Measurements from ENCODE around the gene TTLL8. TPM values are rescaled to one million over a fixed set of nuclear protein-coding genes. Genes with fewer than 3 reads are reported as not detected.
A peak's percentile ranks its signal among the peaks of the same experiment; 100 is the strongest.

Gene TTLL8
- total RNA-seq, 1 donor from 2014 or later: not detected

GRCh38 chr22:49979587-49980264, 78.4 kb downstream of the TTLL8 start:
- DNase-seq: peak; percentile 78

- DNase-seq: no peak
These were observed 80.5 kb downstream of the TTLL8 start for GRCh38 chr22:49977578-49977977.

GRCh38 chr22:49976439-49977175, 81.5 kb downstream of the TTLL8 start:
- DNase-seq: no peak

- DNase-seq: no peak
These were observed 82.3 kb downstream of the TTLL8 start for GRCh38 chr22:49975543-49976389.

- DNase-seq: no peak
These were observed 84.8 kb downstream of the TTLL8 start for GRCh38 chr22:49973018-49973961.

GRCh38 chr22:49972163-49973017, 85.7 kb downstream of the TTLL8 start:
- DNase-seq: no peak

DNA sequence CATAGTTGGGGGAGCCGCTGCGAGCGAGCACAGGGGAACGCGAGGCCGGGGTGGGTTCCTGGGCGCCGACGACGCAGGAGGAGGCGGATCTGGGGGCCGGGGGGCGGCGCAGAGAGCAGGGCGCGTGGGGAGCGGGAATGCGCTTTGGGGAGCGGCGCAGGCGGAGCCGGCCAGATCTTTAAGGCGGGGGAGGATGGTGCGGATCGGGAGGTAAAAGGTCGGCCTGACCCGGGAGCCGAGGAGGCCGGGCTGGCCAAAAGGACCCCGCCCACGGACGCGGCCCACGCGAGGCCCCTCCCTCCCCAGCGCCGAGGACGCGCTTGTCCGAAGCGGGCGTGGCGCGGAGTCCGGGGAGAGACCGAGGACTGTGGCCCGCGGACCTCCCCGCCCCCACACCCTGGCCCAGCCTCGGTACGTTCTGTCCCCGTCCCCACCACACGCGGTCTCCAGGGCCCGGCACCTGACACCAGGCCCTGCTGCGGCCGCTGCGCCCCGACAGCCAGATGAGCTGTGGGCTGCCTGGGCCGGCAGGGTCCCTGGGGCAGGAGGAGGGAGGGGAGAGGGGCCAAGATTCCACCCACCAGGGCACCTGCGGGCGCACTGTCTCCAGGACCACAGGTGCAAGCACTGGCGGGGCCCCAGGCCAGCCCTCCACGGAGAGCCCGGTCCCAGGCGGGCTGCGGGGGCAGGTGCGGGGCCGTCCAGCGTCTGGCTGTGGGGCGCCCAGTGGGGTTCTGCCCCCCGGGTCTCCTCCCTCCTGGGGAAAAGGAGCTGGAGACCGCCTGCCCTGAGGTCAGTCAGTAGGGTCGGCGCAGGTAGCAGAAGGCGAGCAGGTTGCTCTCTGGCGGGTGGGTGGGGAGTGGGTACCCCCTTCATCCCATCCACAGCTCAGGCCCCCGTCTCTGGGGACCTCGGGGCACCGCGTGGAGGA, 86.6 kb downstream of the TTLL8 start:
- peak; percentile 31 for DNase-seq

DNA sequence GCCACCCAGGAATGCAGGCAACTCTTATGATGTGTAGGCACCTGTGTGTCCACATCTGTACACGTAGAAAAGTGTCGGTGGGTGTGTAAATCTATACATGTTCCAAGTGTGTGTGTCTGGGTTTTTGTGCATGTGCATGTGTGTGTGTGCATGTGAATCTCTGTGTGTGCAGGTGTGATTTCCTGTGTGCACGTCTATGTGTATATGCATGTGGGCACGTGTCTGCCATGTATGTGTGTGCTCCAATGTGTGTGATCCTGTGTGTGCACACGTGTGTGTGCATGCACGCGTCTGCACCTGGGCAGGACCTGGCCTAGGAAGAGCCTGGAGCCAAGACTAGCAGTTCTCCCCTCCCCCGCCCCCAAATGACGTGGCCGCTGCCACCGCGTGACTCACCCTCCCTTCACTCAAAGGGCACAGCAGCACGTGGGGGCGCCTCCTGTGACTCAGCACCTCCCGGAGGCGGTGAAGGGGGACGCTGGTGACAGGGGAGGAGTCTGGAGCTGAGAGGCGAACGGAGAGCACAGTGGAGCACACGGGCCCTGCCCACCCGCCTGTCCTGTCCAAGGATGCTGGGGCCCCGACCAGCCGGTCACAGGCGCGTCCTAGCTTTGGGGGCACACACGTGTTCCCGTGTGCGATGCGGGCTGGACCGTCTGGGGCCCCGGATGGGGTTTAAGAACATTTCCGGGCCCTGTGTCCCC, 87.4 kb downstream of the TTLL8 start:
- DNase-seq: peak; percentile 97

DNA sequence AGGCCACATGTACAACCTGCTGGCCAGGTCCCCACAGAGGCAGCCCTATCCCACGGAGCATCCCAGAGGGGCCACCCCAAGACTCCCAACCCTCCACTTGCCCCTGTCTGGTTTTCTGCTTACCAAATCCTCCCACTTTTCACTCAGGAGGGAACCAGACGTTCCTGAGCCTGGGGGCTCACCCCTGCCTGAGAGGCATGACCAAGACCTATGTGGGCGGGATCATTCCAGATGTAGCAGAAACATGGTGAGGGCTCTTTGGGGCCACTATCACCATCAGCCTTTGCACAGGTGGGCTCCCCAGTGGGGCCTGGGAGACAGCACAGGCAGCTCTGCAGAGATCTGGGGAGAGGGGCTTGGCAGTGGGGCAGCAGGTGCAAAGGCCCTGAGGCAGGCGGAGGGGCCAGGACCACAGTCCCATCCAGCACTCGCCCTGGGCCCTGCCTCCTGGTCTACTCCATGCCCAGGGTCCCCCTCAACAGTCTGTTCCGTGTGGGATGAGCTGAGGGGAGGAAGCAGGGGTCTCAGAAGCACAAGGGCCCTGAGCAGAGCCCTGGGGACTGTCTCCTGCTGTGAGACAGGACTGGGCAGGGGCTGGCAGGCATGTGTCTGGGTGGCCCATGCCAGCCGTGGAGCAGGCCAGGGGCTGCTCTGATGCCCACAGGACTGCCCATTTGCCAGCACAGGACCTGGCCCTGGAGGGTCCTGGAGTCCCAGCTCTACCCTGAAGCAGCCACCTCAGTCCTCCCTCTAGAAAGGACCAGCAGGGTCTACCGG, 88.2 kb downstream of the TTLL8 start:
- DNase-seq: no peak

DNA sequence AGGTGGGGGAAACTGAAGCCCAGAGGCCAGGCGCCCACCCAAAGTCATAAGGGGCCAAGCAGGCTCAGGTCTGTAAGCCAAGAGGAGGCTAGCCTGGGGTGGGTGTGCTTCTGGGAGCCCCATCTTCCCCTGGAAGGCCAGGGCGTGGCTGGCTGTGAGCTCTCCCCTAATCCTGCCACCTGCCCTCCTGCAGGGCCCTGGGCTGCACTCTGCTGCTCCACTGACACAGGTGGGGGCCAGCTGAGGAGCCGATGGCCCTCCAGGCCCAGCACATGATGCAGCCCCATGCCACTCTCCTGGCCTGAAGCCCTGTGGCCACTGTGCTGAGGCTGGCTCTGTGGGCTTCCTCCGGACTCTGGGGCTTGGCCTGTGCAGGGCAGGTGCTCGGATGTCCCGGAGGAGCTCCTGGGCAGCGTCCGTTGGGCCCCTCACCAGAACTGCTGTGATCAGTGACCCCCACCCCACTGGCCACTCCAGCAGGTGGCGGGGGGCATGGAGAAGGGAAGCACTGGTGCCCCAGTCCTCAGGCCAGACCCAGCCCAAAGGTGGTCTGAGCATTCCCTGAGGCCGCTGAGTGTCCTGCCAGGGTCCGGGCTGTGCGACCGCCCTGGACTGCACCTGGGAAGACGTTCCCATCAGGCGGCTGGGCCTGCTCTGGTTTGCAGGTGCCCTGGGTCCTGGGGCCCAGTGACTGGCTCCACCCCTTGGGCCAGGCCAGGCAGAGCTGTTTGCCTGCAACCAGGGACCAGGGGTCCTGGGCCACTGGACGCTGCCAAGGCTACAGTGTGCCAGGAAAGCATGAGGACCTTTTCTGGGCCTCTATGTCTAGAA, 89.1 kb downstream of the TTLL8 start:
- DNase-seq: no peak

Other genes with a start within 250 kb of the TTLL8 start
- 34.2 and 39.0 TPM in 2 replicates for gene BRD1, start 230.4 kb downstream of the TTLL8 start, total RNA-seq
- 16.7 and 21.9 TPM in 2 replicates for gene ZBED4, start 204.5 kb downstream of the TTLL8 start, total RNA-seq
- gene ALG12, start 139.9 kb downstream of the TTLL8 start, total RNA-seq: 14.6 and 24.7 TPM in 2 replicates
- 77.4 and 123 TPM in 2 replicates for gene CRELD2, start 139.7 kb downstream of the TTLL8 start, total RNA-seq
- 463 and 464 TPM in 2 replicates for gene PIM3, start 97.5 kb downstream of the TTLL8 start, total RNA-seq
- gene IL17REL, start 45.5 kb downstream of the TTLL8 start, total RNA-seq: 0.05 and 0.17 TPM in 2 replicates
- gene MLC1, start 27.1 kb upstream of the TTLL8 start, total RNA-seq: not detected in 2 replicates
- 19.4 and 35.1 TPM in 2 replicates for gene MOV10L1, start 31.7 kb upstream of the TTLL8 start, total RNA-seq
- 0.34 and 0.60 TPM in 2 replicates for gene PANX2, start 112.4 kb upstream of the TTLL8 start, total RNA-seq
- gene TRABD, start 127.6 kb upstream of the TTLL8 start, total RNA-seq: 25.2 and 39.4 TPM in 2 replicates
- gene SELENOO, start 142.7 kb upstream of the TTLL8 start, total RNA-seq: 32.8 and 47.0 TPM in 2 replicates
- gene TUBGCP6, start 186.7 kb upstream of the TTLL8 start, total RNA-seq: 28.5 and 38.1 TPM in 2 replicates
- gene HDAC10, start 193.0 kb upstream of the TTLL8 start, total RNA-seq: 35.2 and 39.5 TPM in 2 replicates
- gene MAPK12, start 203.4 kb upstream of the TTLL8 start, total RNA-seq: 73.4 and 118 TPM in 2 replicates
- gene MAPK11, start 212.1 kb upstream of the TTLL8 start, total RNA-seq: 21.4 and 41.7 TPM in 2 replicates
- 96.1 and 135 TPM in 2 replicates for gene PLXNB2, start 249.3 kb upstream of the TTLL8 start, total RNA-seq

All from dermis blood vessel endothelial cell (primary cell).